H7 (cell line): ENCODE measurements around the gene CASP7. TPM values are rescaled to one million over a fixed set of nuclear protein-coding genes. Genes with fewer than 3 reads are reported as not detected.

ENCODE experiments used
- DNase-seq: peaks from one replicate; pipeline ENCODE4 v3.0.0; 2012
- H3K27me3 ChIP-seq: 2 replicates; pipeline ENCODE4 v1.6.0; 2011; ENCODE audit warnings: mild to moderate bottlenecking, low read length; ENCODE audit not compliant: control insufficient read depth, insufficient read depth
- H3K36me3 ChIP-seq: replicated peaks from 2 replicates; pipeline ENCODE4 v1.5.1; 2011; ENCODE audit warnings: low read length; ENCODE audit not compliant: control insufficient read depth, insufficient read depth
- H3K4me3 ChIP-seq: 2 replicates; pipeline ENCODE4 v1.5.1; 2011; ENCODE audit warnings: low read depth, mild to moderate bottlenecking, control low read depth, low read length, moderate library complexity; ENCODE audit not compliant: insufficient read depth
- total RNA-seq: library from RNA; depleted of rRNA; stranded (reverse); fragments of >200 nt; shearing (Covaris generic); gene quantifications from 2 replicates; pipeline ENCODE4 v1.2.3, GENCODE V29; 2014

The CASP7 gene
- total RNA-seq, 1 experiment from 2014 or later: 4.9 TPM

- no peaks in the 10 kb centered on the region for H3K27me3 ChIP-seq
- H3K4me3 ChIP-seq: no peak overlapping the region
- H3K36me3 ChIP-seq: no peaks in the 10 kb centered on the region
- no peak for DNase-seq
Measured at GRCh38 chr10:113689057-113689456, 9.3 kb downstream of the CASP7 start.

- H3K27me3 ChIP-seq: no peaks in the 10 kb centered on the region
- H3K36me3 ChIP-seq: no peaks in the 10 kb centered on the region
- H3K4me3 ChIP-seq: no peak overlapping the region
Measured at GRCh38 chr10:113689574-113689973, 9.9 kb downstream of the CASP7 start.

GRCh38 chr10:113690749-113691148 is 11.0 kb downstream of the CASP7 start:
- H3K36me3 ChIP-seq: no peaks in the 10 kb centered on the region
- H3K4me3 ChIP-seq: no peak overlapping the region
- no peaks in the 10 kb centered on the region for H3K27me3 ChIP-seq
- no peak for DNase-seq

More at GRCh38 chr10:113689574-113689973, 9.9 kb downstream of the CASP7 start:
- DNase-seq: no peak

GRCh38 chr10:113691381-113691780 is 11.7 kb downstream of the CASP7 start:
- no peak for DNase-seq
- no peak overlapping the region for H3K4me3 ChIP-seq
- no peaks in the 10 kb centered on the region for H3K36me3 ChIP-seq
- H3K27me3 ChIP-seq: no peaks in the 10 kb centered on the region

GRCh38 chr10:113692271-113692670 is 12.6 kb downstream of the CASP7 start:
- DNase-seq: no peak
- Histone ChIP-seq H3K27me3 (no peaks in the 10 kb centered on the region), H3K36me3 (no peaks in the 10 kb centered on the region), H3K4me3 (no peak overlapping the region)

- H3K4me3 ChIP-seq: no peak overlapping the region
- H3K36me3 ChIP-seq: no peaks in the 10 kb centered on the region
- H3K27me3 ChIP-seq: no peaks in the 10 kb centered on the region
- DNase-seq: no peak
Measured at GRCh38 chr10:113693348-113693747, 13.6 kb downstream of the CASP7 start.

- no peaks in the 10 kb centered on the region for H3K36me3 ChIP-seq
- no peak overlapping the region for H3K4me3 ChIP-seq
- DNase-seq: no peak
- H3K27me3 ChIP-seq: no peaks in the 10 kb centered on the region
Measured at GRCh38 chr10:113695691-113696090, 16.0 kb downstream of the CASP7 start.

- H3K36me3 ChIP-seq: no peaks in the 10 kb centered on the region
- DNase-seq: no peak
- no peaks in the 10 kb centered on the region for H3K27me3 ChIP-seq
- H3K4me3 ChIP-seq: no peak overlapping the region
Measured at GRCh38 chr10:113697595-113697994, 17.9 kb downstream of the CASP7 start.

- Histone ChIP-seq H3K4me3 (no peak overlapping the region), H3K36me3 (no peaks in the 10 kb centered on the region), H3K27me3 (no peaks in the 10 kb centered on the region)
- peak; percentile 40 for DNase-seq
Measured at GRCh38 chr10:113704637-113705343, 25.1 kb downstream of the CASP7 start.

GRCh38 chr10:113705344-113705652 is 25.6 kb downstream of the CASP7 start:
- H3K36me3 ChIP-seq: no peaks in the 10 kb centered on the region
- DNase-seq: no peak
- H3K4me3 ChIP-seq: no peak overlapping the region
- H3K27me3 ChIP-seq: no peaks in the 10 kb centered on the region

GRCh38 chr10:113706623-113707022 is 26.9 kb downstream of the CASP7 start:
- peaks cover 3% of the 10 kb centered on the region; the same call in 1 of the 2 replicates for H3K27me3 ChIP-seq
- no peaks in the 10 kb centered on the region for H3K36me3 ChIP-seq
- H3K4me3 ChIP-seq: no peak overlapping the region
- DNase-seq: no peak

- H3K4me3 ChIP-seq: no peak overlapping the region
- no peak for DNase-seq
- peaks cover 3% of the 10 kb centered on the region; the same call in 1 of the 2 replicates for H3K27me3 ChIP-seq
- no peaks in the 10 kb centered on the region for H3K36me3 ChIP-seq
Measured at GRCh38 chr10:113708640-113709039, 28.9 kb downstream of the CASP7 start.

- peak; percentile 13 for DNase-seq
- H3K27me3 ChIP-seq: peaks cover 3% of the 10 kb centered on the region; the same call in 1 of the 2 replicates
- no peaks in the 10 kb centered on the region for H3K36me3 ChIP-seq
- no peak overlapping the region for H3K4me3 ChIP-seq
Measured at GRCh38 chr10:113709221-113709838, 29.6 kb downstream of the CASP7 start.

- H3K27me3 ChIP-seq: peaks cover 3% of the 10 kb centered on the region; the same call in 1 of the 2 replicates
- H3K4me3 ChIP-seq: no peak overlapping the region
- H3K36me3 ChIP-seq: no peaks in the 10 kb centered on the region
- no peak for DNase-seq
Measured at GRCh38 chr10:113711142-113711541, 31.4 kb downstream of the CASP7 start.

GRCh38 chr10:113712024-113712423 is 32.3 kb downstream of the CASP7 start:
- H3K4me3 ChIP-seq: no peak overlapping the region
- DNase-seq: no peak
- peaks cover 3% of the 10 kb centered on the region; the same call in 1 of the 2 replicates for H3K27me3 ChIP-seq
- H3K36me3 ChIP-seq: no peaks in the 10 kb centered on the region
